Esophagus squamous epithelium (tissue), 5 donors: ENCODE measurements around the gene ANKRD66. TPM values are rescaled to one million over a fixed set of nuclear protein-coding genes. Genes with fewer than 3 reads are reported as not detected.
A peak's percentile ranks its signal among the peaks of the same experiment; 100 is the strongest.

Experiments
- DNase-seq: peaks from one replicate; lab custom pipeline; 2025; lab: John Stamatoyannopoulos, UW
- H3K27ac ChIP-seq, 4 donors: fragments of 200-600 bp; sonication (generic); one replicate each; pipeline ENCODE4 v1.5.1; 2016 to 2019; ENCODE audit warnings: mild to moderate bottlenecking in 1 of 4
- H3K27me3 ChIP-seq, 4 donors: fragments of 200-600 bp; sonication (generic); 1 replicate in 3 of 4; 2 replicates in 1 of 4; pipeline versions ENCODE4 v1.5.1 to v1.6.0; 2017 to 2021; ENCODE audit warnings: antibody characterized with exemption in 1 of 4
- H3K36me3 ChIP-seq, 3 donors: fragments of 200-600 bp; sonication (generic); one replicate each; pipeline ENCODE4 v1.5.1; 2016 to 2019
- H3K4me1 ChIP-seq, 3 donors: fragments of 200-600 bp; sonication (generic); one replicate each; pipeline ENCODE4 v1.5.1; 2017 to 2019
- H3K4me3 ChIP-seq, 4 donors: fragments of 200-600 bp; sonication (generic); 1 replicate in 3 of 4; 2 replicates in 1 of 4; pipeline ENCODE4 v1.5.1; 2016 to 2019; ENCODE audit warnings: mild to moderate bottlenecking in 2 of 4, moderate library complexity in 1 of 4
- H3K9me3 ChIP-seq, 3 donors: fragments of 200-600 bp; sonication (generic); one replicate each; pipeline ENCODE4 v1.5.1; 2016 to 2019
- POLR2A ChIP-seq, 4 donors: fragments of 450-650 bp; IDR thresholded peaks; one replicate each; pipeline ENCODE4 v1.6.1; 2017; ENCODE audit warnings: antibody characterized with exemption in 4 of 4, mild to moderate bottlenecking in 4 of 4, moderate library complexity in 3 of 4
- WGBS, 2 donors: methylation state at CpG; one replicate each; pipeline ENCODE4 v1.1.5; 2018; 5-methylcytosine and 5-hydroxymethylcytosine counted together
- intact Hi-C: fragments of 100-400 bp; cut with DNase I; formaldehyde crosslinking; loops from one replicate; pipeline ENCODE4 v1.15.0; 2022
- total RNA-seq, 4 donors: library from RNA; depleted of rRNA; stranded (reverse); fragments of >200 nt; gene quantifications; one replicate each; pipeline ENCODE4 v1.1.0, GENCODE V29; 2016
- TF ChIP-seq, protein P1 (sequence below), 6 experiments: fragments of 450-650 bp in 4 of 6; fragments of 200-600 bp in 2 of 6; sonication (generic) in 2 of 6; IDR thresholded peaks; one replicate each; pipeline ENCODE4 v1.5.1; 2016 to 2019; ENCODE audit warnings: antibody characterized with exemption in 6 of 6, mild to moderate bottlenecking in 4 of 6, moderate library complexity in 4 of 6
- donor health status: DM: yes; HTN: yes; CAD: no.

The ANKRD66 gene
- total RNA-seq, result not detected

DNA sequence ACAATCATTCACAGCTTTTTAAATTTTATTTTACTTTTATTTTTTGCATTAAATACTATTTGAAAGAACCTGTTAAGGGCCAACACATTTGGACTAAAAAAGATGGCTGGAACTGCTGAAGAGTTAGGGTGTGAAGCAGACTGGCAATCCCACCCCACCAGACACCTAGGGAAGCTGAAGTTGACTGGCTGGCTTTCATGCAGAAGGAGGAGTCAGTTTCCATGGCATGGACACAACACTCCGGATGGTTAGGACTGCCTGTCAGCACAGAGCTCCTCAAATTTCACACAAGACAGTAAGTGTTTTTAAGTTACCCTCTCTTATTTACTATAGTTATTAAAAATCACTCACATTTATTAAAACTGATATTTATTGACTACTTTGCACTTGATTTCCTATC, at the start of gene ANKRD66:
ANKRD66 (plus strand) TSS at position 238 of the 400 bp plus-strand sequence. CDS start 5,016 bp downstream, outside the sequence.
- WGBS, 2 donors, result 37 to 54% methylated on average over 1 of the region's 1 CpG
- no peak within 1 kb of the TSS for H3K27ac ChIP-seq
- H3K27me3 ChIP-seq, result no peaks in the 10 kb centered on the region
- intact Hi-C loops, result no loop called here
- no peaks in the 10 kb centered on the region for H3K9me3 ChIP-seq
- no peak for DNase-seq
- H3K4me1 ChIP-seq, result no peaks in the 10 kb centered on the region
- H3K4me3 ChIP-seq, result no peak within 1 kb of the TSS
- H3K36me3 ChIP-seq, result no peaks in the 10 kb centered on the region
- no peak for TF ChIP-seq POLR2A (IDR thresholded peaks at IDR 0.05)
- TF ChIP-seq, protein P1, sequence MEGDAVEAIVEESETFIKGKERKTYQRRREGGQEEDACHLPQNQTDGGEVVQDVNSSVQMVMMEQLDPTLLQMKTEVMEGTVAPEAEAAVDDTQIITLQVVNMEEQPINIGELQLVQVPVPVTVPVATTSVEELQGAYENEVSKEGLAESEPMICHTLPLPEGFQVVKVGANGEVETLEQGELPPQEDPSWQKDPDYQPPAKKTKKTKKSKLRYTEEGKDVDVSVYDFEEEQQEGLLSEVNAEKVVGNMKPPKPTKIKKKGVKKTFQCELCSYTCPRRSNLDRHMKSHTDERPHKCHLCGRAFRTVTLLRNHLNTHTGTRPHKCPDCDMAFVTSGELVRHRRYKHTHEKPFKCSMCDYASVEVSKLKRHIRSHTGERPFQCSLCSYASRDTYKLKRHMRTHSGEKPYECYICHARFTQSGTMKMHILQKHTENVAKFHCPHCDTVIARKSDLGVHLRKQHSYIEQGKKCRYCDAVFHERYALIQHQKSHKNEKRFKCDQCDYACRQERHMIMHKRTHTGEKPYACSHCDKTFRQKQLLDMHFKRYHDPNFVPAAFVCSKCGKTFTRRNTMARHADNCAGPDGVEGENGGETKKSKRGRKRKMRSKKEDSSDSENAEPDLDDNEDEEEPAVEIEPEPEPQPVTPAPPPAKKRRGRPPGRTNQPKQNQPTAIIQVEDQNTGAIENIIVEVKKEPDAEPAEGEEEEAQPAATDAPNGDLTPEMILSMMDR (IDR thresholded peaks at IDR 0.05), result no peak

DNA sequence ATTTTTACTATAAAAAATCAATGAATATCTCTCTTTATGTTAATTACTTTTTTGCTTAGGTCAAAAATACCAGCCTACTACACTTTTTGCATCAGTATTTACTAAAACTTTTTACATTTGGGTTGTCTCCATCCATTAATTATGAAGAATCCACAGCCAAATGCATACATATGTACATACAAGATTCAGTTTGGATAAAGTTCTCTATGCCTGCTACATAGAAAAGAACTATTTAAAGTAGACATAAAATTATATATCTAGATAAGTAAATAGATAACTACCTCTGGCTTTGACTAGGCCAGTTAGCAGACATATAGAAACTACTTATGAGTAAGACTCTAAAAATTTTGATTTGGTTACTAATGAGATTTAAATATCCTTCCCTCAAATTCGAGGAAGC, 46.8 kb upstream of the ANKRD66 start:
- Histone ChIP-seq H3K36me3 (no peaks in the 10 kb centered on the region), H3K4me3 (no peak overlapping the region), H3K9me3 (no peaks in the 10 kb centered on the region), H3K4me1 (no peaks in the 10 kb centered on the region), H3K27ac (no peak overlapping the region), H3K27me3 (no peaks in the 10 kb centered on the region)
- no peak for TF ChIP-seq POLR2A (IDR thresholded peaks at IDR 0.05)
- TF ChIP-seq, protein P1 (IDR thresholded peaks at IDR 0.05), result no peak
- intact Hi-C loops, result no loop called here
- DNase-seq, result no peak
- 56 to 59% methylated on average over 1 of the region's 1 CpG for WGBS, 2 donors

DNA sequence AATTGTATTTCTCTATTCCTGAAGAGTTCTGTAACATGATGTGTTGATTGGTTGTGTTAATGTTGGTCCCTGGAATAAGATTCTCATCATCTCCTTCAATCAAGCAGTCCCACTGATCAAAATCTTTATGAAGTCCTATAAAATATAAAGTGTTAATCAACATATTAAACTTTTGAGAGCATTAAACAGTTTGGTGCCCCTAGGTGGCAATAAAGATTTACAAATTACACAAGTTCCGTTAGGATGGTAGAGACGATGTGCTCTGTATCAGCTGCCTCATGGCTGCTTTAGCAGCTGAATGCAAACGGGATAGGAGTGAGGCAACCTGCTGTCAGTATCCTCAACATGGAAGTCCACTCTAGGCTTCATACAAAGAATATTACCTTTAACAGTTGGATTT, 42.2 kb upstream of the ANKRD66 start:
- WGBS, 2 donors, result 7 to 8% methylated on average over 3 of the region's 3 CpGs

DNA sequence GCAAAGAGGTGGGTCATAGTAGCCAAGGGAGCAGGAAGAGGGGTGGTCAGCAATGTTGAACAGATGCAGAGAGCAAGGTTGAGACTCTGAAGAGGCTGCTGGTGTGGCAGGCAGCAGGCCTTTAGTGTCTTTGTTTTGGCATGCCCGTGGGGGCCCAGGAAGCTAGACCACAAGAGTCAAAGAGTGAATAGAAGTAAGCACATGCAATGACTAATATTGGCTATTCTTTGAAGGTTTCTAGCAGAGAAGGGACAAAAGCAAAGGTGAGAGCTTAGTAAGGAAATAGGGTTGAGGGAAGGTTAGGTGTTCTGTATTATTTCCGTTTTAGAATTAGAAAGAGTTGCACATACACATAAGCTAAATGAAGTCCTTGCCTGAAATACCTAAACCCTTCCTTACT, 40.3 kb upstream of the ANKRD66 start:
- 72 to 73% methylated on average over 2 of the region's 2 CpGs for WGBS, 2 donors
- Histone ChIP-seq H3K4me3 (no peak overlapping the region), H3K4me1 (no peaks in the 10 kb centered on the region), H3K27me3 (no peaks in the 10 kb centered on the region), H3K9me3 (no peaks in the 10 kb centered on the region), H3K36me3 (no peaks in the 10 kb centered on the region), H3K27ac (no peak overlapping the region)
- TF ChIP-seq, protein P1 (IDR thresholded peaks at IDR 0.05), result no peak
- DNase-seq, result no peak
- intact Hi-C loops, result no loop called here

More for the DNA sequence above, 42.2 kb upstream of the ANKRD66 start:
- Histone ChIP-seq H3K9me3 (no peaks in the 10 kb centered on the region), H3K27ac (no peak overlapping the region), H3K4me1 (no peaks in the 10 kb centered on the region), H3K4me3 (no peak overlapping the region), H3K27me3 (no peaks in the 10 kb centered on the region), H3K36me3 (no peaks in the 10 kb centered on the region)
- DNase-seq, result no peak
- intact Hi-C loops, result no loop called here
- TF ChIP-seq, protein P1 (IDR thresholded peaks at IDR 0.05), result peak in 2 of 6 experiments; percentile 8 to 32
- TF ChIP-seq POLR2A (IDR thresholded peaks at IDR 0.05), result no peak

DNA sequence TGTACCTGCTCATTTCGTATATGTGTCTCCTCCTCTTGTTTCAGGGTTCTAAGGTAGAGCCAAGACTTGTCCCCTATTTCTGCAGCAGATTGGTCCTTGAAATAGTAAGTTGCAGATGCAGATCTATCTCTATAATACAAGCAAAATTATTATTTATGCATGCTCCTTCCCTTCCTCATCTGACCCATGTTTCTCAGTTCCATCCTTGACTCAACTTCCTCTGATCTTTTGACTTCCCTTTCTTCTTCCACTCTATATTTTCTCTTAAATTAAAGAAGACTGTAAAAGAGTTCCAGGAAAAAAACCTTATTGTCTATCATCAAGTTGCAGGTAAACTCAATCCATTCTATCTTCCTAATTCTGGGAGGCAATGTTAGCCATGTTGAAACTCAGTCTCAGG, 35.2 kb upstream of the ANKRD66 start:
- no peaks in the 10 kb centered on the region for H3K9me3 ChIP-seq
- no peak overlapping the region for H3K4me3 ChIP-seq
- H3K36me3 ChIP-seq, result no peaks in the 10 kb centered on the region
- peaks cover 0 to 3% (median 0%) of the 10 kb centered on the region in 4 donors for H3K27me3 ChIP-seq
- no peak for TF ChIP-seq POLR2A (IDR thresholded peaks at IDR 0.05)
- TF ChIP-seq, protein P1 (IDR thresholded peaks at IDR 0.05), result no peak
- intact Hi-C loops, result no loop called here
- WGBS, 2 donors, result 59 to 89% methylated on average over 1 of the region's 1 CpG
- DNase-seq, result no peak
- no peaks in the 10 kb centered on the region for H3K4me1 ChIP-seq
- H3K27ac ChIP-seq, result no peak overlapping the region
